GM21526 (cell line): ENCODE data around the gene OIP5.
"Not testable (repeated sequence)": the region's sequence is repeated elsewhere in the genome, so short reads cannot be mapped to it uniquely, and the experiment has no call there.

ENCODE experiments used
- ATAC-seq: cut with Tn5 transposase; IDR thresholded peaks from one replicate; pipeline ENCODE4 v1.9.1; 2021; ENCODE audit warnings: moderate library complexity; ENCODE audit not compliant: unreplicated experiment, low FRiP score

The OIP5 gene

GRCh38 chr15:41262571-41262970, 69.8 kb downstream of the OIP5 start:
- no peak for ATAC-seq

GRCh38 chr15:41260924-41261323, 71.5 kb downstream of the OIP5 start:
- not testable (repeated sequence) for ATAC-seq

- ATAC-seq: no peak
These were observed 72.7 kb downstream of the OIP5 start for GRCh38 chr15:41259546-41260189.
